Fibroblast of peridontal ligament (primary cell): ENCODE data around the gene TMEM250.

ENCODE experiments used
- DNase-seq: peaks from one replicate; pipeline ENCODE4 v3.0.0-alpha.2; 2010; ENCODE audit errors: extremely low read depth

The TMEM250 gene

GRCh38 chr9:136132512-136133050, 13.9 kb upstream of the TMEM250 start:
- DNase-seq = no peak

- no peak for DNase-seq
These were observed 13.2 kb upstream of the TMEM250 start for GRCh38 chr9:136131629-136132511.

GRCh38 chr9:136129176-136129575, 10.5 kb upstream of the TMEM250 start:
- DNase-seq = no peak

- DNase-seq = no peak
These were observed 9.8 kb upstream of the TMEM250 start for GRCh38 chr9:136128436-136128835.

GRCh38 chr9:136127313-136127712, 8.6 kb upstream of the TMEM250 start:
- DNase-seq = no peak

GRCh38 chr9:136124976-136125692, 6.5 kb upstream of the TMEM250 start:
- DNase-seq = no peak

- DNase-seq = peak; percentile 35
These were observed 4.0 kb upstream of the TMEM250 start for GRCh38 chr9:136122425-136123383.

GRCh38 chr9:136121801-136122200, 3.1 kb upstream of the TMEM250 start:
- DNase-seq = no peak

GRCh38 chr9:136120438-136120844, 1.8 kb upstream of the TMEM250 start:
- DNase-seq = no peak

GRCh38 chr9:136119883-136120393, 1.3 kb upstream of the TMEM250 start:
- DNase-seq = no peak

- peak; percentile 21 for DNase-seq
These were observed 597 bp upstream of the TMEM250 start for GRCh38 chr9:136119061-136119882.

GRCh38 chr9:136117916-136118319, 757 bp downstream of the TMEM250 start:
- DNase-seq = no peak

GRCh38 chr9:136117291-136117915, 1.3 kb downstream of the TMEM250 start:
- no peak for DNase-seq

GRCh38 chr9:136116360-136117098, 2.1 kb downstream of the TMEM250 start:
- DNase-seq = no peak

GRCh38 chr9:136115641-136116359, 2.9 kb downstream of the TMEM250 start:
- DNase-seq = no peak

- no peak for DNase-seq
These were observed 3.5 kb downstream of the TMEM250 start for GRCh38 chr9:136115206-136115605.

GRCh38 chr9:136114610-136115009, 4.1 kb downstream of the TMEM250 start:
- DNase-seq = no peak

- DNase-seq = no peak
These were observed 6.1 kb downstream of the TMEM250 start for GRCh38 chr9:136112541-136112940.

- no peak for DNase-seq
These were observed 6.8 kb downstream of the TMEM250 start for GRCh38 chr9:136111910-136112309.
